ENCODE data around the gene DERA.
"Not testable (repeated sequence)": the region's sequence is repeated elsewhere in the genome, so short reads cannot be mapped to it uniquely, and the experiment has no call there.

The DERA gene

DNA sequence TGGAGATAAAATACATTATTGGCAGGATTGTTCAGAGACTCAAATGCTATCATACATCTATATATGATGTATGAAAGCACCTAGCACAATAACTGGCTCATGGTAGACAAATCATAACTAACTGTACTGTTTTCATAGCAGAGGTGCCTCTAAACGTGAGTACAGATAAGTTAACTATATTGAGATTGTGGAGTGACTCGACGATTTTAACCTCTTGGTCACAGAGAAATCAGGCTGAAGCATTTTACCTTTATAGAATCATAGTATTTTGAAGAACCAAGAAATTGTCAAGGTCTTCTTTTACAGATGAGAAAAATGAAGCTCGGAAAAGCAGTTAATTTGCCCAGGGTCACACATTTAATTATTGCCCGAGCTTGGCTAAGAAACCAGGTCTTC is 666 bp upstream of the DERA start:
- no peak for DNase-seq

DNA sequence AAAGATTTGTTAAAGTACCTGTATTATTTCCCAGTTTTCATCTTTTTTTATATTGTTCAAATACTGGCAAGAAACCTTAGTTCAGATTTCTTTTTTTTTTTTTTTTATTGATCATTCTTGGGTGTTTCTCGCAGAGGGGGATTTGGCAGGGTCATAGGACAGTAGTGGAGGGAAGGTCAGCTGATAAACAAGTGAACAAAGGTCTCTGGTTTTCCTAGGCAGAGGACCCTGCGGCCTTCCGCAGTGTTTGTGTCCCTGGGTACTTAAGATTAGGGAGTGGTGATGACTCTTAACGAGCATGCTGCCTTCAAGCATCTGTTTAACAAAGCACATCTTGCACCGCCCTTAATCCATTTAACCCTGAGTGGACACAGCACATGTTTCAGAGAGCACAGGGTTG is 799 bp downstream of the DERA start:
- not testable (repeated sequence) for DNase-seq

DNA sequence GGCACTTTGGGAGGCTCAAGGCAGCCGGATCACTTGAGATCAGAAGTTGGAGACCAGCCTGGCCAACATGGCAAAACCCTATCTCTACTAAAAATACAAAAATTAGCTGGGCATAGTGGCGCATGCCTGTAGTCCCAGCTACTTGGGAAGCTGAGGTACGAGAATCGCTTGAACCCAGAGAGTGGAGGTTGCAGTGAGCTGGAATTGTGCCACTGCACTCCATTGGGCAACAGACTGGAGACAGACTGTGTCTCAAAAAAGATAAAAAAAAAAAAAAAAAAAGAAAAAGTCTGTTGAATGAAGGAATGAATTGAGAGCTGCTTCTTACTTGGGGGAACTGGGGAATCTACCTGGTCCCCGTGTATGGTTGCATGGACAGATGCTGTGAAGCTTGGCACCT is 3.0 kb downstream of the DERA start:
- not testable (repeated sequence) for DNase-seq

DNA sequence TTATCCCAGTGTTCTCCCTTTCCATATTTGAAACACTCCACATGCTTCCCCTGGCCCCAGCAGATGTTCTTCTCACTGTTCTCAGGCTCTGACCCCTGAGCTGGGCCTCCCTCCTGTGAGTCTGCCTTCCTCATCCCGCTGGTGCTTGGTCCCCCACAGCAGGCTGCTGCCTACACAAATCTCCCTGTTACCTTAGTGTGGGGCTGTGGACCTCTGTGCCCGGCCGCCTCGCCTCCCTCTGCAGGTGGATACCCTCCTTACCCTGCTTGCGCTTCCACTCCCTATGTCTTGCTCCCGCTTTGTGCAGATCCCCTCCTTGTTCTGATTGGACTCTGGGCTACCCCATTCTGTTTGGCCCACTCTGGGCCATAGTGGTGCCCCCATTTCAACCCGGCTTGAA is 6.9 kb downstream of the DERA start:
- DNase-seq, result no peak

GRCh38 chr12:15919418-15919817 is 8.3 kb downstream of the DERA start:
- DNase-seq, result no peak

- DNase-seq, result no peak
These were observed 13.8 kb downstream of the DERA start for GRCh38 chr12:15924956-15925355.

- no peak for DNase-seq
These were observed 17.2 kb downstream of the DERA start for GRCh38 chr12:15928346-15928745.

GRCh38 chr12:15928870-15929571 is 17.9 kb downstream of the DERA start:
- DNase-seq, result peak in 1 of 2 experiments; percentile 48

- no peak for DNase-seq
These were observed 20.5 kb downstream of the DERA start for GRCh38 chr12:15931590-15932053.

DNA sequence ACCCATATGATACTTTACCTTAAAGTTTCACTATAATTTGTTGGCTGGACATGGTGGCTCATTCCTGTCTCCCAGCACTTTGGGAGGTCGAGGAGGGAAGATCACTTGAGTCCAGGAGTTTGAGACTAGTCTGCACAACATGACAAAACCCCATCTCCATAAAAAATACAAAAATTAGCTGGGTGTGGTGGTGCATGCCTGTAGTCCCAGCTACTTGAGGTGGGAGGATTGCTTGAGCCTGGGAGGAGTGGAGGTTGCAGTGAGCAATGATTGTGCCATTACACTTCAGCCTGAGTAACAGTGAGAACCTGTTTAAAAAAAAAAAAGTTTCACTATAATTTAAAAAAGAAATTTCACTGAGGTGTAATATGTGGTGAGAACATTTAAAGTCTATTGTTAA is 21.2 kb downstream of the DERA start:
- DNase-seq, result no peak

DNA sequence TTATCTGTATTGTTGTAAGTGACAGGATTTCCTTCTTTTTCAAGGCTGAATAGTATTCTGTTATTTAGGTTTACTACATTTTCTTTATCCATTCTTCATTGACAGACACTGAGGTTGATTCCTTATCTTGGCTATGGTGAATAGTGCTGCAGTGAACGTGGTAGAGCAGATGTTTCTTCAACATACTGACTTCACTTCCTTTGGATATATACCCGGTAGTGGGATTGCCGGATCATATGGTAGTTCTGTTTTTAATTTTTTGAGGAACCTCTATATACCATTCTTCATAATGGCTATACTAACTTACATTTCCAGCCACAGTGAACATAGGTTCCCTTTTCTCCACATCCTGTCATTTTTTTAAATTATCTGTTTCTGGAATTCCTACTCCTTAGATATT is 21.8 kb downstream of the DERA start:
- no peak for DNase-seq

- DNase-seq, result no peak
These were observed 22.6 kb downstream of the DERA start for GRCh38 chr12:15933751-15934150.

DNA sequence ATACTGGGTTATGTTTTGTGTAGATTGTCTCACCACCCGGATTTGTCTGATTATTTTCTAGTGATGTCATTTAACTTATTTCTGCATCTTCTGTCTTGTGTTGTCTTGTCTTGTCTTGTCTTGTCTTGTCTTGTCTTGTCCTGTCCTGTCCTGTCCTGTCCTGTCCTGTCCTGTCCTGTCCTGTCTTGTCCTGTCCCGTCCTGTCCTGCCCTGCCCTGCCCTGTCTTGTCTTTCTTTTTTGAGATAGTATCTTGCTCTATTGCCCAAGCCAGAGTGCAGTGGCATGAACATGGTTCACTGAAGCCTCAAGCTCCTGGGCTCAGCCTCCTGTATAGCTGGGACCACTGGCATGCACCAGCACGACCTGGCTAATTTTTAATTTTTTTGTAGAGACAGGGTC is 25.6 kb downstream of the DERA start:
- no peak for DNase-seq

DNA sequence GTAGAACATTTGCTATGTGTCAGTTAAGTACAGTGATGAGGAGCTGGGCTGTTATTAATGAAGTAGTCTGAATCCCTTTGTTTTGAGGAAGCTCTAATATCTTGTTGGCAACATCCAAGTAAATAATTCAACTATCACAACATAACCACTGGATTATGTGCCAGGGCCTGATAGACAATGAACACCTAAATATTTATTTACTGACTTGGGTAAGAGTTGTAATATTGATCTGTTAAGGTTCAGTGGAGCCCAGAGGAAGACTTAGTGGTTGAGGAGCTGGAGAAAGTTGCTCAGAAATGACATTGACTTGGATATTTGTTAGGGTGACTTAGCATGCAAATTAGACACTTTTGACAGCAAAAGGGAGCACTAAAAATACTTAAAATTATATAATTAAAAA is 26.8 kb downstream of the DERA start:
- no peak for DNase-seq

DNA sequence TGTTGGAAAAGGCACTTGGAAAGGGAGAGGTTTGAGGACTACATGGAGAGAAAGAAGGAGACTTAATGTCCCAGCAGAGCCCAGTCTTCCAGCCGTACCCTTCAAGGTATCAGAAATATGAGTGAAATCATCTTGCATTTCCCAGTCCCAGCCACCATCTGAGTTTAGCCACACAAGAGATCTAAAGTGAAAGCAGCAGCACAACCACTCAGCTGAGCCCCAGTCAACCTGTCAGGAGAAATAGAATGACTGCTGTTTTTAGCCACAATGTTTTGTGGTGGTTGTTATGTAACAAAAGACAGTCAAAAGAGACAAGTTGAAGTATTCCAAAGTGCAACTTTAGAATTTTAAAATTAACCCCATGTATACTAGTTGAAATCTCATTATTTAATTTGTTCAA is 28.0 kb downstream of the DERA start:
- no peak for DNase-seq

GRCh38 chr12:15942475-15942874 is 31.3 kb downstream of the DERA start:
- no peak for DNase-seq

- DNase-seq, result not testable (repeated sequence)
These were observed 32.4 kb downstream of the DERA start for GRCh38 chr12:15943519-15943918.

GRCh38 chr12:15948461-15948860 is 37.3 kb downstream of the DERA start:
- not testable (repeated sequence) for DNase-seq

DNA sequence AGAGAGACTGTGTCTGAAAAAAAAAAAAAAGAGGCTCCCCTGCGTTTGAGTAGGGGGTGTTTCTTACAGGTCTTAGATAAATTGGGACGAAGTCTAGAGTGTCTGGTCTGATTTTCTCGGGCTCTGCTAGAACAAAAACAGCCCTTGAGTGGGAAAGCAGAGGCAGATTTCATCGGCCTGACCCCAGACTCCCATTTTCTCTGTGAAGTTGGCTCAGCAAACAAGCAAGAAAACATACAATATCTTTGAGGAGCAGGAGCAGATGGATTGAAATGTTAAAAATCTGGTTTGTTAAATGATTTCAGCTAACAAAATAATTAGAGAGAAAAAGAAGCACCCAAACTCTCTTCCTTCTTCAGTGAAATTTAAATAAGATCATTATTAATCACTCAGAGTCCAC is 44.1 kb downstream of the DERA start:
- no peak for DNase-seq

DNA sequence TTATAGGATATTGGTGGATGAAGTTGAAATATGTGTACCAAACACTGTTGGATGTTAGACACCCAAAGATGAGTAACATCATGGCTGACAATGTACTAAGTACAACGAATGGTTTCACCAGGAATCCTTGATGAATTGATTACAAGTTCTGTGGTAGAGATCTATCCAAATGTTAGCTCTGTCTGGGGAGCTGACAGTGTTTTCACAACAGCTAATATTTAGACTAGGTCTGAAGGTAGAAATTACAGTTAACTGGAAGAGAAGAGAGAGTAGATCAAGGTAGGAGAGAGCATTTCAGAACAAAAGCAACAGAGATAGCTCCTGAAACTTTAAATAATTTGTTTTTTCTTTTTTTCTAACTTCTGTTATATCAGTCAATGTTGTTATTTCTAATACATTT is 44.9 kb downstream of the DERA start:
- DNase-seq, result no peak

- no peak for DNase-seq
These were observed 45.5 kb downstream of the DERA start for GRCh38 chr12:15956413-15957185.

- no peak for DNase-seq
These were observed 51.6 kb downstream of the DERA start for GRCh38 chr12:15962760-15963159.

- DNase-seq, result no peak
These were observed 52.1 kb downstream of the DERA start for GRCh38 chr12:15963271-15963670.

DNA sequence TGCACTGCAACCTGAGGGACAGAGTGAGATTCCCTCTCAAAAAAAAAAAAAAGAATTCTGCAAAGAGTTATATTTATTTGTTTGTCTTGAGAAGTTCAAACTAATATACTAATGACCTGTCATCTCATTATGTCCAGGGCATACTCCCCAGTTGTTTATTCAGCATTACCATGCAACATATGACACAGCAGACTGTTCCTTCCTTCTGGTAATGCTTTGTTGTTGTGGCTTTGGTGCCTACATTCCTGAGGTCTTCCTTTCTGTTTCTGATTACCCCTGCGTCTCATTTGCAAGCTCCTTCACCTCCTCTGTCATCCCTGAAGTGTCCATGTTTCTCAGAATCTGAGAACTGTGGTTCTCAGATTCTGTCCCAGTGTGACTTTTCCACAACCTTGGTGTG is 55.3 kb downstream of the DERA start:
- no peak for DNase-seq

GRCh38 chr12:15967053-15967452 is 55.9 kb downstream of the DERA start:
- DNase-seq, result not testable (repeated sequence)
